Measurements from ENCODE around the gene HEXIM2. TPM values are rescaled to one million over a fixed set of nuclear protein-coding genes. Genes with fewer than 3 reads are reported as not detected.

HEXIM2 gene
- total RNA-seq, 1 experiment from 2014 or later = 13.5 TPM

DNA sequence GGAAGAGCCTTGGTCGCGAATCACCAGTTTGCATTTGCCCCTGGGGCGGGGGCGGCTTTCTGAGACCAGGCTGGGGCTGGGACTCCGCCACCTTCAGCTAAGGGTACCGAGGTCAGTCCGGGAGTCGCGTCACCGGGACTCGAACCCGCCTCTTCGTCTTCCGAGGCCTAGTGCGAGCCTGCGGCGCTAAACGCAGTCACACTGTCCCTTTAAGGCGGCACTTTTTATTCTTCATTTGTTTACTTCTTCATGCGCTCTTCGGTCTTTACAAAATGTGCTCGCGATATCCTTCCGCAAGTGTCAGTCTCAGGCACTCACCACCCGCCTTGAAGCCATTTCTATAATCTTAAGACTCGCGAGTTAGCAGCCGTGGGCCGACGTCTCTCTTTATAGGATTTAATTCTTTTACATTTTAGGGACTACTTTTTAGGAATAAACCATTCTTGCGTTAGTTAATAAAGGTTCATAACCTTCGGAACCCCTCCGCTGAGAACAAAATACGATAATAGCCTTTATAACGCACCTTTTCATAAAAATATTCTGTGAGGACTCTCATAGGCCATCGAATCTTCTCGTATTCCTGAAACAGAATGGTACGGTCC, 14.0 kb upstream of the HEXIM2 start:
- Histone ChIP-seq H3K36me3 (ENCODE audit: control insufficient read depth in 1 of 2, insufficient read depth in 2 of 2, low read length in 2 of 2) (peaks cover 0 to 3% of the 10 kb centered on the region in 2 experiments; a peak in 1 of 4 replicates), H3K4me1 (ENCODE audit: control insufficient read depth in 1 of 2, insufficient read depth in 2 of 2, low read length in 2 of 2) (peaks cover 21 to 37% of the 10 kb centered on the region in 2 experiments), H3K9ac (ENCODE audit: low read length) (peak overlapping the region; percentile 98), H2AFZ (ENCODE audit: low read depth, low read length, poor library complexity, severe bottlenecking) (peak overlapping the region; percentile 11), H3K4me3 (replicated peaks in 1 of 2; ENCODE audit: low read depth in 1 of 2, low read length in 2 of 2) (peak overlapping the region; percentile 68 to 95), H3K27ac (ENCODE audit: low read depth, low read length) (peak overlapping the region; percentile 87), H4K20me1 (ENCODE audit: insufficient read depth) (peaks cover 14% of the 10 kb centered on the region; the same call in 1 of the 2 replicates), H3K79me2 (ENCODE audit: insufficient read depth, low read length) (peaks cover 34% of the 10 kb centered on the region), H3K9me2 (ENCODE audit: insufficient read depth) (no peaks in the 10 kb centered on the region), H3K27me3 (ENCODE audit: insufficient read depth, low read length) (no peaks in the 10 kb centered on the region), H3K9me3 (ENCODE audit: control insufficient read depth in 1 of 2, insufficient read depth in 1 of 2, low read depth in 1 of 2, low read length in 2 of 2) (no peaks in the 10 kb centered on the region), H3K4me2 (ENCODE audit: low read length) (peak overlapping the region; percentile 87)
- POLR2A ChIA-PET = interaction anchor here (0.6 to 7.3 kb wide), 33 partner anchors 8 to 634 kb away, joined by 3 to 258 read pairs (median 4); partner anchors contain the start of genes ACBD4, HEXIM2, NMT1 and PLCD3
- TF ChIP-seq TCF7L2 (IDR thresholded peaks at IDR 0.05; ENCODE audit: borderline replicate concordance, extremely low read depth, insufficient read depth, insufficient read length) (peak; percentile 89), POLR2A (IDR thresholded peaks at IDR 0.05; ENCODE audit: borderline replicate concordance, extremely low read depth, insufficient read depth, insufficient read length) (peak; percentile 32), SRF (IDR thresholded peaks at IDR 0.05; ENCODE audit: low read depth) (0 out of 2 replicates have a peak, but pooled peaks have one; percentile 33), CTCF (IDR thresholded peaks at IDR 0.05 in 2 of 3, conservative IDR thresholded peaks at IDR 0.05 in 1 of 3; ENCODE audit: borderline replicate concordance in 1 of 3, insufficient read depth in 1 of 3, low read depth in 2 of 3, low read length in 2 of 3) (no peak), JUND (IDR thresholded peaks at IDR 0.05) (peak; percentile 92), SP1 (IDR thresholded peaks at IDR 0.05; ENCODE audit: low read depth) (peak; percentile 90), YY1 (IDR thresholded peaks at IDR 0.05; ENCODE audit: extremely low read depth, insufficient replicate concordance, low read depth, low read length) (peak; percentile 73), ZFX (IDR thresholded peaks at IDR 0.05) (peak; percentile 63), FOSL1 (IDR thresholded peaks at IDR 0.05; ENCODE audit: low read depth) (peak; percentile 25; the same call in 1 of the 2 replicates), RAD21 (IDR thresholded peaks at IDR 0.05; ENCODE audit: low read depth) (no peak), POLR2AphosphoS5 (IDR thresholded peaks at IDR 0.05; ENCODE audit: low read depth, low read length) (peak; percentile 47; the same call in 1 of the 2 replicates), SIN3A (IDR thresholded peaks at IDR 0.05; ENCODE audit: low read depth) (0 out of 2 replicates have a peak, but pooled peaks have one; percentile 12), CBX3 (IDR thresholded peaks at IDR 0.05; ENCODE audit: low read depth) (peak; percentile 87), CEBPB (IDR thresholded peaks at IDR 0.05; ENCODE audit: low read depth) (no peak)
- TF ChIP-seq, protein P1, sequence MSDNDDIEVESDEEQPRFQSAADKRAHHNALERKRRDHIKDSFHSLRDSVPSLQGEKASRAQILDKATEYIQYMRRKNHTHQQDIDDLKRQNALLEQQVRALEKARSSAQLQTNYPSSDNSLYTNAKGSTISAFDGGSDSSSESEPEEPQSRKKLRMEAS (IDR thresholded peaks at IDR 0.05) = peak; percentile 96
- TF ChIP-seq, protein P2, sequence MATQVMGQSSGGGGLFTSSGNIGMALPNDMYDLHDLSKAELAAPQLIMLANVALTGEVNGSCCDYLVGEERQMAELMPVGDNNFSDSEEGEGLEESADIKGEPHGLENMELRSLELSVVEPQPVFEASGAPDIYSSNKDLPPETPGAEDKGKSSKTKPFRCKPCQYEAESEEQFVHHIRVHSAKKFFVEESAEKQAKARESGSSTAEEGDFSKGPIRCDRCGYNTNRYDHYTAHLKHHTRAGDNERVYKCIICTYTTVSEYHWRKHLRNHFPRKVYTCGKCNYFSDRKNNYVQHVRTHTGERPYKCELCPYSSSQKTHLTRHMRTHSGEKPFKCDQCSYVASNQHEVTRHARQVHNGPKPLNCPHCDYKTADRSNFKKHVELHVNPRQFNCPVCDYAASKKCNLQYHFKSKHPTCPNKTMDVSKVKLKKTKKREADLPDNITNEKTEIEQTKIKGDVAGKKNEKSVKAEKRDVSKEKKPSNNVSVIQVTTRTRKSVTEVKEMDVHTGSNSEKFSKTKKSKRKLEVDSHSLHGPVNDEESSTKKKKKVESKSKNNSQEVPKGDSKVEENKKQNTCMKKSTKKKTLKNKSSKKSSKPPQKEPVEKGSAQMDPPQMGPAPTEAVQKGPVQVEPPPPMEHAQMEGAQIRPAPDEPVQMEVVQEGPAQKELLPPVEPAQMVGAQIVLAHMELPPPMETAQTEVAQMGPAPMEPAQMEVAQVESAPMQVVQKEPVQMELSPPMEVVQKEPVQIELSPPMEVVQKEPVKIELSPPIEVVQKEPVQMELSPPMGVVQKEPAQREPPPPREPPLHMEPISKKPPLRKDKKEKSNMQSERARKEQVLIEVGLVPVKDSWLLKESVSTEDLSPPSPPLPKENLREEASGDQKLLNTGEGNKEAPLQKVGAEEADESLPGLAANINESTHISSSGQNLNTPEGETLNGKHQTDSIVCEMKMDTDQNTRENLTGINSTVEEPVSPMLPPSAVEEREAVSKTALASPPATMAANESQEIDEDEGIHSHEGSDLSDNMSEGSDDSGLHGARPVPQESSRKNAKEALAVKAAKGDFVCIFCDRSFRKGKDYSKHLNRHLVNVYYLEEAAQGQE (IDR thresholded peaks at IDR 0.05; ENCODE audit: low read depth) = no peak
- peak; percentile 53 for ATAC-seq
- CTCF ChIA-PET = interaction anchor here (2.9 to 10.2 kb wide), 3 partner anchors 11 to 48 kb away, joined by 25 to 131 read pairs (median 129); partner anchors contain the start of genes ACBD4 and HEXIM2
- peak; percentile 95 for DNase-seq (ENCODE audit: low read depth, low spot score)
- RAD21 ChIA-PET (ENCODE audit: low non-redundant PET in 1 of 2, low total read pairs in 2 of 2, uncharacterized antibody in 2 of 2, unreplicated experiment in 2 of 2) = interaction anchor here in 1 of 2 experiments (0.7 kb wide), 1 partner anchor 25 kb away, joined by 3 read pairs; no protein-coding TSS in a partner anchor
- BruUV-seq (replicated peaks) = no TSS peak
- intact Hi-C loops (cut with micrococcal nuclease) = loop anchor here (1.0 to 5.0 kb wide), 3 partner anchors 25 to 280 kb away; no protein-coding TSS in a partner anchor

Data from HCT116 (cell line).